ENCODE measurements around the gene NT5DC2.

DNA sequence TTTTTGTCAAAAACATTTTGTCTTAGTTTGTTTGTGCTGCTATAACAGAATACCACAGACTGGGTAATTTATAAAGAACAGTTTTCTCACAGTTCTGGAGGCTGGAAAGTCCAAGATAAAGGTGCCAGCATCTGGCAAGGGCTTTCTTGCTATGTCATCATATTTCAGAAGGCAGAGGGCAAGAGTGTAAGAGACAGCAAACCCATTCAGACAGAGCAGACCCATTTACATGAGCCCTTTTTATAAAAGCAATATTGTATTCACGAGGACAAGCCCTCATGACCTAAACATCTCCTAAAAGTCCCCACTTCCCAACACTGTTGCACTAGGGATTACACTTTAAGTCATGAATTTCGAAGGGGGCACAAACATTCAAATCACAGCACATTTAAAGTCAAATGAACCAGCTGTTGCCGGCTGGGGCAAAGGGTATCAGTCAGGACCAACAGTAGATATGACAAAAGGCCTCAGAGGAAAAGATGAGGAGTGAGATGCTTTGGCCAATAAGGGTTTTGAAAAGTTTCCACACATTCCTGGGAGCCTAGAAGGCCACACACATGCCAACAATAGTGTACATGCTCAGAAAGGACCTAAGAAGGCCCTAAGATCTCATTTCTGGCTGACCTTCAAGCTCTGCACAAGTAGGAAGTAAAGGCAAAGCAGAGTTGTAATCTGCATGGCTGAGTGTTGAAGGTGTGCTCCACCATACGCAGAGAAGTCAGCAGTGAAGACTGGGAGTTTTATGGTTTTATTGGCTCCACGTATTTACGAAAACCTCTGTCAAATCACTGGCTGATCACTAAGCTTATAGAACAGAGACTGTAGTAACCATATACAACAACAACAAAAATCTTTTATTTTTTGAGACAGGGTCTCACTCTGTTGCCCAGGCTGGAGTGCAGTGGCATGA lies 40.7 kb upstream of the NT5DC2 start:
- TF ChIP-seq, protein P1, sequence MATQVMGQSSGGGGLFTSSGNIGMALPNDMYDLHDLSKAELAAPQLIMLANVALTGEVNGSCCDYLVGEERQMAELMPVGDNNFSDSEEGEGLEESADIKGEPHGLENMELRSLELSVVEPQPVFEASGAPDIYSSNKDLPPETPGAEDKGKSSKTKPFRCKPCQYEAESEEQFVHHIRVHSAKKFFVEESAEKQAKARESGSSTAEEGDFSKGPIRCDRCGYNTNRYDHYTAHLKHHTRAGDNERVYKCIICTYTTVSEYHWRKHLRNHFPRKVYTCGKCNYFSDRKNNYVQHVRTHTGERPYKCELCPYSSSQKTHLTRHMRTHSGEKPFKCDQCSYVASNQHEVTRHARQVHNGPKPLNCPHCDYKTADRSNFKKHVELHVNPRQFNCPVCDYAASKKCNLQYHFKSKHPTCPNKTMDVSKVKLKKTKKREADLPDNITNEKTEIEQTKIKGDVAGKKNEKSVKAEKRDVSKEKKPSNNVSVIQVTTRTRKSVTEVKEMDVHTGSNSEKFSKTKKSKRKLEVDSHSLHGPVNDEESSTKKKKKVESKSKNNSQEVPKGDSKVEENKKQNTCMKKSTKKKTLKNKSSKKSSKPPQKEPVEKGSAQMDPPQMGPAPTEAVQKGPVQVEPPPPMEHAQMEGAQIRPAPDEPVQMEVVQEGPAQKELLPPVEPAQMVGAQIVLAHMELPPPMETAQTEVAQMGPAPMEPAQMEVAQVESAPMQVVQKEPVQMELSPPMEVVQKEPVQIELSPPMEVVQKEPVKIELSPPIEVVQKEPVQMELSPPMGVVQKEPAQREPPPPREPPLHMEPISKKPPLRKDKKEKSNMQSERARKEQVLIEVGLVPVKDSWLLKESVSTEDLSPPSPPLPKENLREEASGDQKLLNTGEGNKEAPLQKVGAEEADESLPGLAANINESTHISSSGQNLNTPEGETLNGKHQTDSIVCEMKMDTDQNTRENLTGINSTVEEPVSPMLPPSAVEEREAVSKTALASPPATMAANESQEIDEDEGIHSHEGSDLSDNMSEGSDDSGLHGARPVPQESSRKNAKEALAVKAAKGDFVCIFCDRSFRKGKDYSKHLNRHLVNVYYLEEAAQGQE (IDR thresholded peaks at IDR 0.05; ENCODE audit: low read depth): no peak
- TF ChIP-seq EGR1 (IDR thresholded peaks at IDR 0.05): no peak
- no peak for TF ChIP-seq TCF12 (IDR thresholded peaks at IDR 0.05; ENCODE audit: low read depth)
- TF ChIP-seq TEAD4 (IDR thresholded peaks at IDR 0.05): no peak
- no peak for TF ChIP-seq YY1 (IDR thresholded peaks at IDR 0.05; ENCODE audit: low read depth)
- TF ChIP-seq TAF1 (IDR thresholded peaks at IDR 0.05; ENCODE audit: low read depth): no peak
- no peak for TF ChIP-seq ZBTB7A (IDR thresholded peaks at IDR 0.05; ENCODE audit: low read depth)
- TF ChIP-seq, protein P2, sequence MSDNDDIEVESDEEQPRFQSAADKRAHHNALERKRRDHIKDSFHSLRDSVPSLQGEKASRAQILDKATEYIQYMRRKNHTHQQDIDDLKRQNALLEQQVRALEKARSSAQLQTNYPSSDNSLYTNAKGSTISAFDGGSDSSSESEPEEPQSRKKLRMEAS (IDR thresholded peaks at IDR 0.05): no peak

Data from Ishikawa (cell line).